NCI-H1694 treated with DMSO at 0.1 percent for 48 hours (cell line): ENCODE results near the gene TMEM178A.
"Not testable (repeated sequence)": the region's sequence is repeated elsewhere in the genome, so short reads cannot be mapped to it uniquely, and the experiment has no call there.

Experiments used
- DNase-seq: peaks from one replicate; lab custom pipeline; 2025; lab: John Stamatoyannopoulos, UW

The TMEM178A gene

GRCh38 chr2:39648580-39648979 is 17.1 kb upstream of the TMEM178A start:
- DNase-seq = no peak

GRCh38 chr2:39649511-39649910 is 16.2 kb upstream of the TMEM178A start:
- DNase-seq = no peak

GRCh38 chr2:39650468-39650867 is 15.2 kb upstream of the TMEM178A start:
- no peak for DNase-seq

GRCh38 chr2:39656215-39656614 is 9.5 kb upstream of the TMEM178A start:
- DNase-seq = not testable (repeated sequence)

GRCh38 chr2:39657287-39657937 is 8.3 kb upstream of the TMEM178A start:
- no peak for DNase-seq

GRCh38 chr2:39658371-39658770 is 7.3 kb upstream of the TMEM178A start:
- DNase-seq = no peak

- DNase-seq = no peak
These were observed 5.7 kb upstream of the TMEM178A start for GRCh38 chr2:39659765-39660611.

GRCh38 chr2:39660612-39661236 is 5.0 kb upstream of the TMEM178A start:
- DNase-seq = no peak

GRCh38 chr2:39661826-39662225 is 3.9 kb upstream of the TMEM178A start:
- DNase-seq = no peak

GRCh38 chr2:39663187-39663930 is 2.4 kb upstream of the TMEM178A start:
- DNase-seq = peak; percentile 23

GRCh38 chr2:39664232-39664887 is 1.4 kb upstream of the TMEM178A start:
- no peak for DNase-seq

GRCh38 chr2:39664888-39665591 is 677 bp upstream of the TMEM178A start:
- DNase-seq = no peak

- DNase-seq = peak; percentile 22
These were observed 879 bp downstream of the TMEM178A start for GRCh38 chr2:39666491-39667101.

- DNase-seq = no peak
These were observed 1.6 kb downstream of the TMEM178A start for GRCh38 chr2:39667104-39667885.

- no peak for DNase-seq
These were observed 2.2 kb downstream of the TMEM178A start for GRCh38 chr2:39667886-39668276.

GRCh38 chr2:39668576-39669080 is 2.9 kb downstream of the TMEM178A start:
- no peak for DNase-seq

GRCh38 chr2:39671604-39672003 is 5.9 kb downstream of the TMEM178A start:
- DNase-seq = no peak

GRCh38 chr2:39673018-39673417 is 7.3 kb downstream of the TMEM178A start:
- DNase-seq = no peak

- no peak for DNase-seq
These were observed 10.6 kb downstream of the TMEM178A start for GRCh38 chr2:39676342-39676741.

- no peak for DNase-seq
These were observed 12.5 kb downstream of the TMEM178A start for GRCh38 chr2:39678170-39678569.
